Breast epithelium (tissue), 3 donors: Measurements from ENCODE around the gene RASEF.

Experiments used
- POLR2A ChIP-seq: fragments of 450-650 bp; IDR thresholded peaks from one replicate; pipeline ENCODE4 v1.6.1; 2016; ENCODE audit warnings: antibody characterized with exemption, mild to moderate bottlenecking, moderate library complexity
- POLR2AphosphoS5 ChIP-seq, 3 donors: sonication (generic); formaldehyde crosslinking; IDR thresholded peaks; one replicate each; pipeline ENCODE4 v1.6.1; 2017; ENCODE audit warnings: antibody characterized with exemption in 3 of 3
- TF ChIP-seq, protein P1 (sequence below), 3 donors: fragments of 450-650 bp; IDR thresholded peaks; one replicate each; pipeline ENCODE4 v1.5.1; 2016 to 2017; ENCODE audit warnings: antibody characterized with exemption in 3 of 3, mild to moderate bottlenecking in 3 of 3, moderate library complexity in 3 of 3

DNA sequence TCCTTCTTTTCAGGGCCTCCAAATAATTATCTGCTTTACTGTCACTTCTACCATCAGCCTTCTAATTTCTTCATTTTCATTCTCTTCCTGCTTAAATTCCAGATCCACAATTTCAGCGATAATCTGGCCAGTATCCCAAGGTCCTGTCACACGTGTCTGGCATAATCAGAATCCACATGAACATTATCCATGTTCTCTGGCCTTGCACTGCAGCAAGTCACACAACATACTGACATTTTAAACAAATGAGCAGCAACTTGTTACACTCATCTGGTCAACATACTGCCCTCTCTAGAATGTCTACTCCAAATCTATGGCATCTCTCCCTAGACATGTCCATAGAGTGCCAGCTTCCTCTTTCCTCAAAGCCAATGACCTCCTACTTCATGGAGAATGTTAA is 43.8 kb upstream of the RASEF start:
- TF ChIP-seq, protein P1, sequence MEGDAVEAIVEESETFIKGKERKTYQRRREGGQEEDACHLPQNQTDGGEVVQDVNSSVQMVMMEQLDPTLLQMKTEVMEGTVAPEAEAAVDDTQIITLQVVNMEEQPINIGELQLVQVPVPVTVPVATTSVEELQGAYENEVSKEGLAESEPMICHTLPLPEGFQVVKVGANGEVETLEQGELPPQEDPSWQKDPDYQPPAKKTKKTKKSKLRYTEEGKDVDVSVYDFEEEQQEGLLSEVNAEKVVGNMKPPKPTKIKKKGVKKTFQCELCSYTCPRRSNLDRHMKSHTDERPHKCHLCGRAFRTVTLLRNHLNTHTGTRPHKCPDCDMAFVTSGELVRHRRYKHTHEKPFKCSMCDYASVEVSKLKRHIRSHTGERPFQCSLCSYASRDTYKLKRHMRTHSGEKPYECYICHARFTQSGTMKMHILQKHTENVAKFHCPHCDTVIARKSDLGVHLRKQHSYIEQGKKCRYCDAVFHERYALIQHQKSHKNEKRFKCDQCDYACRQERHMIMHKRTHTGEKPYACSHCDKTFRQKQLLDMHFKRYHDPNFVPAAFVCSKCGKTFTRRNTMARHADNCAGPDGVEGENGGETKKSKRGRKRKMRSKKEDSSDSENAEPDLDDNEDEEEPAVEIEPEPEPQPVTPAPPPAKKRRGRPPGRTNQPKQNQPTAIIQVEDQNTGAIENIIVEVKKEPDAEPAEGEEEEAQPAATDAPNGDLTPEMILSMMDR (IDR thresholded peaks at IDR 0.05), result no peak
- TF ChIP-seq POLR2A, result no peak
- TF ChIP-seq POLR2AphosphoS5 (IDR thresholded peaks at IDR 0.05), result no peak
